Pancreas (tissue), 10 donors: ENCODE measurements around the gene PER2. TPM values are rescaled to one million over a fixed set of nuclear protein-coding genes. Genes with fewer than 3 reads are reported as not detected.

Experiments used
- ATAC-seq, 4 donors: fragments of 200-7000 bp; cut with Tn5 transposase; one replicate each; pipeline versions ENCODE4 v1.8.0 to v1.9.1; 2020; ENCODE audit warnings: mild to moderate bottlenecking in 4 of 4, moderate library complexity in 4 of 4
- DNase-seq, 6 donors: peaks; one replicate each; pipeline ENCODE4 v3.0.0-alpha.2; 2020
- FAIRE-seq: peaks from 2 replicates; lab custom pipeline; 2012; peaks lifted over from hg19 to GRCh38; lab: Jason Lieb, UNC
- H3K27ac ChIP-seq, 4 donors: fragments of 200-600 bp; sonication (generic); 1 replicate in 3 of 4; 2 replicates in 1 of 4; pipeline versions ENCODE4 v1.5.0 to v1.8.0; 2020
- H3K27me3 ChIP-seq, 4 donors: fragments of 200-600 bp; one replicate each; pipeline ENCODE4 v1.8.0; 2021
- H3K36me3 ChIP-seq, 3 donors: fragments of 200-600 bp; sonication (generic) in 1 of 3; one replicate each; pipeline versions ENCODE4 v1.5.0 to v1.8.0; 2020 to 2021
- H3K4me1 ChIP-seq, 3 donors: fragments of 200-600 bp; one replicate each; pipeline ENCODE4 v1.8.0; 2021
- H3K4me3 ChIP-seq, 4 donors: fragments of 200-600 bp; sonication (generic) in 2 of 4; one replicate each; pipeline versions ENCODE4 v1.5.0 to v1.8.0; 2020 to 2021
- H3K9me3 ChIP-seq, 4 donors: fragments of 200-600 bp; one replicate each; pipeline ENCODE4 v1.8.0; 2021
- WGBS, 2 donors: extraction: QIAGEN DNeasy Blood & Tissue Kit; methylation state at CpG; one replicate each; pipeline ENCODE4 v1.1.7; 2013; 5-methylcytosine and 5-hydroxymethylcytosine counted together
- intact Hi-C, 3 donors: fragments of 100-400 bp; cut with DNase I; formaldehyde crosslinking; loops; one replicate each; pipeline versions ENCODE4 v1.11.1 to v1.14.2; 2022
- polyA plus RNA-seq, 2 donors: library from polyadenylated mRNA; stranded (reverse); fragments of 200-250 nt; gene quantifications; one replicate each; pipeline ENCODE4 v1.2.3, GENCODE V29; 2013
- total RNA-seq, 6 donors: library from RNA; stranded (reverse); fragmentation: NEBNext Ultra II Directional in 4 of 6; extraction: Animal tissue kit (Norgen Biotek cat#: 25700) in 4 of 6; gene quantifications; one replicate each; pipeline versions ENCODE4 v1.2.1 to v1.2.4, GENCODE V29; 2021 to 2023
- TF ChIP-seq, protein P1 (sequence below), 4 donors: fragments of 200-600 bp; sonication (generic) in 3 of 4; IDR thresholded peaks; one replicate each; pipeline versions ENCODE4 v1.5.0 to v1.8.0; 2021; ENCODE audit warnings: antibody characterized with exemption in 4 of 4
- donor health status: healthy with polysubstance abuse.
- donor health status: DM: no; HTN: no; CAD: no; lungs with moderate emphysema.
- donor health status: DM: no; HTN: no; CAD: no.
- donor health status: control.
- donor health status: control.
- donor health status: Bipolar disorder and iron deficiency.
- donor health status: DM: yes; HTN: yes; CAD: no.
- donor health status: DM: no; HTN: no; CAD: no.
- donor health status: DM: no; HTN: no; CAD: no.
- donor health status: DM: yes; HTN: yes; CAD: no.

Gene PER2
- total and polyA plus RNA-seq, 8 donors, result 6.9 to 12.2 (median 9.3) TPM

DNA sequence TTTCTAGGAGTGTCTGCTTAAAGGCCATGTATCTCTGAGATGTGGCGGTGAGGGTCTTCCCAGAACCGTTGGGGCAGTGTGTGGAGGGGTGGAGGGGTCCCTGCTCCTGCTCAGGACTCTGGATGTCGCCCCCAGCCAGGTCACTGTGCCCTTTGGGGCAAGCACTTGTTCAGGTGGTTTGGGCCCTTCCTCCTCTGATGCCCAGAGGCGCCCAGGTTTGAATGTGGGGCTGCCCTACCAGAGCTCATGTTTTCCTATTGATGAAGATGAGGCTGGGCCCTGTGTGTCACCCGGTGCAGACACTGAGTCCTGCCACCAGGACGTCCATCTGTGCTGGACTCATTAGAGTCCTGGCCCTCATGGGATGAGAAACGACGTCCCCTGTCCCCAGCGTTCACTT is 14.3 kb upstream of the PER2 start:
- 81 to 85% methylated on average over 9 of the region's 9 CpGs for WGBS, 2 donors
- Histone ChIP-seq H3K4me3 (no peak overlapping the region), H3K27me3 (no peaks in the 10 kb centered on the region), H3K36me3 (no peaks in the 10 kb centered on the region), H3K27ac (no peak overlapping the region), H3K9me3 (no peaks in the 10 kb centered on the region), H3K4me1 (peaks cover 10 to 22% (median 21%) of the 10 kb centered on the region in 3 donors)
- TF ChIP-seq, protein P1, sequence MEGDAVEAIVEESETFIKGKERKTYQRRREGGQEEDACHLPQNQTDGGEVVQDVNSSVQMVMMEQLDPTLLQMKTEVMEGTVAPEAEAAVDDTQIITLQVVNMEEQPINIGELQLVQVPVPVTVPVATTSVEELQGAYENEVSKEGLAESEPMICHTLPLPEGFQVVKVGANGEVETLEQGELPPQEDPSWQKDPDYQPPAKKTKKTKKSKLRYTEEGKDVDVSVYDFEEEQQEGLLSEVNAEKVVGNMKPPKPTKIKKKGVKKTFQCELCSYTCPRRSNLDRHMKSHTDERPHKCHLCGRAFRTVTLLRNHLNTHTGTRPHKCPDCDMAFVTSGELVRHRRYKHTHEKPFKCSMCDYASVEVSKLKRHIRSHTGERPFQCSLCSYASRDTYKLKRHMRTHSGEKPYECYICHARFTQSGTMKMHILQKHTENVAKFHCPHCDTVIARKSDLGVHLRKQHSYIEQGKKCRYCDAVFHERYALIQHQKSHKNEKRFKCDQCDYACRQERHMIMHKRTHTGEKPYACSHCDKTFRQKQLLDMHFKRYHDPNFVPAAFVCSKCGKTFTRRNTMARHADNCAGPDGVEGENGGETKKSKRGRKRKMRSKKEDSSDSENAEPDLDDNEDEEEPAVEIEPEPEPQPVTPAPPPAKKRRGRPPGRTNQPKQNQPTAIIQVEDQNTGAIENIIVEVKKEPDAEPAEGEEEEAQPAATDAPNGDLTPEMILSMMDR (IDR thresholded peaks at IDR 0.05), result no peak
- intact Hi-C loops, result no loop called here
- DNase-seq, result peak in 1 of 6 donors; percentile 35
- FAIRE-seq, result no peak
- ATAC-seq, result no peak

DNA sequence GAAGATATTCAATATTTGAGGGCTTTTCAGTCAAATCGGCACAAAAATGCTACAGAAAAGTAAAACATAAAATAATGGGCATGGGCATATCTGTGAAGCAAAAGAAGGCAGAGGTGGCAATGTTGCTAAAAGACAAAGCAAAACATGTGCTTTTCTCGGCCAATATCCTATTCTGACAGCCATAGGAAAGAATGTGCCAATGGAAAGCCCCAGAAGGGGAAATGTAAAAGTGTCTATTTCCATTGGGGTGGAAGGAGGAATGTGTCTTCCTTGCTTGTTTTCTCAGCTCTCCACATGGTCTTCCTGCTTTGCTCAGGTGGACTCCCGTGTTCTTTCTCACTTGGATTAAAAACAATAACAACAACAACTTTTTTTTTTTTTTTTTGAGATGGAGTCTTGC is 13.7 kb upstream of the PER2 start:
- intact Hi-C loops, result no loop called here
- WGBS, 2 donors, result 77 to 92% methylated on average over 3 of the region's 3 CpGs
- FAIRE-seq (no peak), DNase-seq (no peak), ATAC-seq (no peak)
- Histone ChIP-seq H3K36me3 (no peaks in the 10 kb centered on the region), H3K4me1 (peaks cover 10 to 22% (median 21%) of the 10 kb centered on the region in 3 donors), H3K27ac (peak overlapping the region in 1 of 4 donors; percentile 3), H3K4me3 (no peak overlapping the region), H3K9me3 (no peaks in the 10 kb centered on the region), H3K27me3 (no peaks in the 10 kb centered on the region)
- TF ChIP-seq, protein P1 (IDR thresholded peaks at IDR 0.05), result no peak

DNA sequence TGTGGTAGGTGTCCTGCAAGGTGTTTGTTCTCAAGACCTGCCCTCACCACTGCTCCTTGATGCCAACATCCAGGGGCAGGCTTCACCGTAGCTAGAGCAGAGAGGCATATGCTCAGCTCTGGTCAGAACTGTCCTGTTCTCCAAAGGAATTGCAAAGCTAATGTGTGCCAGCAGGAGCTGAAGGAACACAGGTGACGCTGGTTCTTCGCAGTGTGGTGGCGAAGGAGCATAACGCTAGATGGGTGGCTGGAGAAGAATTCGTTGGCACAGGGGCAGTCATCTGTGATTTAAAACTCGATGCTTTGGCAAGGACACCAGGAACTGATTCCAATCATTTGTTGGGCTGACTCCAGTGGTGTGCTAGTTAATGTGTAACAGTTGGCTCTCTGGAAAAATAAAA is 11.4 kb upstream of the PER2 start:
- H3K27me3 ChIP-seq, result no peaks in the 10 kb centered on the region
- no peaks in the 10 kb centered on the region for H3K9me3 ChIP-seq
- DNase-seq (peak; percentile 55 to 81 (median 67)), FAIRE-seq (no peak), ATAC-seq (peak; percentile 94 to 97 (median 95))
- peak overlapping the region; percentile 58 to 83 (median 74) for H3K27ac ChIP-seq
- no peaks in the 10 kb centered on the region for H3K36me3 ChIP-seq
- TF ChIP-seq, protein P1 (IDR thresholded peaks at IDR 0.05), result no peak
- 11 to 12% methylated on average over 7 of the region's 7 CpGs for WGBS, 2 donors
- peak overlapping the region in 1 of 4 donors; percentile 11 for H3K4me3 ChIP-seq
- intact Hi-C loops, result no loop called here
- peaks cover 12 to 21% (median 20%) of the 10 kb centered on the region in 3 donors for H3K4me1 ChIP-seq

DNA sequence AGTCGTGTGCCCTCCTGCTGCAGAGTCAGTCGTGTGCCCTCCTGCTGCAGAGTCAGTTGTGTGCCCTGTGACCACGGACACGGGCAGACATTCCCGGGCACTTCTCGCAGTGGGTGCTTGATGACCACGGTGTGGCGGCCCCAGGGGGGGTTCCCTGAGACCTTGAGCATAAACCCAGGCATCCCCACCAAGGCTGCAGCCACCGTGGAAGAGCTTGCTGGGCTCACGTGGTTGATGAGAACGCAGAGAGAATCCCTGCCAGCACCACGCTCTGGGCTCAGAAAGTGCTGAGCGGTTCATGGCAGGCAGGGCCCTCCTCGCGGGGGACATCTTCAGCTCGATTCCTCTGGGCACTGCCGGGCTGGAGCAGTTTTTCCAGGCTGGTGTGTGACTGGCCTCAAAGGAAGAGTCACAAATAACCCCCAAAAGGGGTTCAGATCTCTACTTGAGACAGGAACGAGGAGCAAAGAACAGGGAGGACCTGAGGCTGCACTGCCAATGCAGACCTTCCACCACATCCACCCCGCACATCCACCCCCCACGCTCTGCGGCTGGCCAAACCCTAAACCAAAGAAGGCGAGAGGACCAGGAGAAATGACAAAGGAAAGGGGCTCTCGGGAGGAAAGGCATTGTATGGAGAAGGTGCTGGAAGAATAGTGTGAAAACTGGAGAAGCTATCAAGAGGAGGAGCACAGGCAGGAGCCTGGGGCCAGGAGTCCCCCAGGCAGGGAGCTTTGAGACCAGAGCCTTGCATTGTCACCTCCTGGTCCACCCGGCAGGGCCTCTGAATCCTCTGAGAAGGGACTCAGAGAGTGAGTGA is 8.4 kb upstream of the PER2 start:
- Histone ChIP-seq H3K36me3 (no peaks in the 10 kb centered on the region), H3K4me3 (no peak overlapping the region), H3K27me3 (no peaks in the 10 kb centered on the region), H3K4me1 (peaks cover 18 to 25% (median 20%) of the 10 kb centered on the region in 3 donors), H3K9me3 (no peaks in the 10 kb centered on the region), H3K27ac (no peak overlapping the region)
- TF ChIP-seq, protein P1 (IDR thresholded peaks at IDR 0.05), result no peak
- intact Hi-C loops, result no loop called here
- DNase-seq (peak in 3 of 6 donors; percentile 15 to 57 (median 39)), FAIRE-seq (no peak), ATAC-seq (no peak)
- WGBS, 2 donors, result 83 to 88% methylated on average over 23 to 24 of the region's 24 CpGs
